NCI-H526 treated with DMSO at 0.1 percent for 48 hours (cell line): ENCODE measurements around the gene PPP1R14C.
"Not testable (repeated sequence)": the region's sequence is repeated elsewhere in the genome, so short reads cannot be mapped to it uniquely, and the experiment has no call there.

Experiments
- DNase-seq: peaks from one replicate; lab custom pipeline; 2025; lab: John Stamatoyannopoulos, UW

Gene PPP1R14C

GRCh38 chr6:150142670-150143515 lies at the start of gene PPP1R14C:
TSS of gene PPP1R14C (plus strand) at chr6:150143044. CDS start at chr6:150143193, 149 bp downstream.
- DNase-seq: peak; percentile 55

GRCh38 chr6:150093397-150093796 lies 49.4 kb upstream of the PPP1R14C start:
- DNase-seq: no peak

- no peak for DNase-seq
Observed at GRCh38 chr6:150098155-150098554, 44.7 kb upstream of the PPP1R14C start.

- DNase-seq: no peak
Observed at GRCh38 chr6:150099546-150099945, 43.3 kb upstream of the PPP1R14C start.

GRCh38 chr6:150099953-150100352 lies 42.9 kb upstream of the PPP1R14C start:
- no peak for DNase-seq

- no peak for DNase-seq
Observed at GRCh38 chr6:150100745-150101144, 42.1 kb upstream of the PPP1R14C start.

GRCh38 chr6:150102750-150103270 lies 40.0 kb upstream of the PPP1R14C start:
- DNase-seq: no peak

- DNase-seq: no peak
Observed at GRCh38 chr6:150112233-150112632, 30.6 kb upstream of the PPP1R14C start.

- DNase-seq: no peak
Observed at GRCh38 chr6:150115769-150116168, 27.1 kb upstream of the PPP1R14C start.

- no peak for DNase-seq
Observed at GRCh38 chr6:150116200-150116800, 26.5 kb upstream of the PPP1R14C start.

- DNase-seq: no peak
Observed at GRCh38 chr6:150118203-150118602, 24.6 kb upstream of the PPP1R14C start.

GRCh38 chr6:150118627-150119026 lies 24.2 kb upstream of the PPP1R14C start:
- no peak for DNase-seq

- DNase-seq: no peak
Observed at GRCh38 chr6:150119173-150119572, 23.7 kb upstream of the PPP1R14C start.

GRCh38 chr6:150123645-150124044 lies 19.2 kb upstream of the PPP1R14C start:
- DNase-seq: no peak

- no peak for DNase-seq
Observed at GRCh38 chr6:150124235-150124634, 18.6 kb upstream of the PPP1R14C start.

GRCh38 chr6:150126641-150127291 lies 16.1 kb upstream of the PPP1R14C start:
- DNase-seq: no peak

GRCh38 chr6:150128425-150128824 lies 14.4 kb upstream of the PPP1R14C start:
- DNase-seq: no peak

GRCh38 chr6:150129616-150130505 lies 13.0 kb upstream of the PPP1R14C start:
- no peak for DNase-seq

- no peak for DNase-seq
Observed at GRCh38 chr6:150133686-150134085, 9.2 kb upstream of the PPP1R14C start.

GRCh38 chr6:150134280-150134920 lies 8.4 kb upstream of the PPP1R14C start:
- no peak for DNase-seq

- not testable (repeated sequence) for DNase-seq
Observed at GRCh38 chr6:150137711-150138110, 5.1 kb upstream of the PPP1R14C start.
